ENCODE results near the gene UBE2I.

DNA sequence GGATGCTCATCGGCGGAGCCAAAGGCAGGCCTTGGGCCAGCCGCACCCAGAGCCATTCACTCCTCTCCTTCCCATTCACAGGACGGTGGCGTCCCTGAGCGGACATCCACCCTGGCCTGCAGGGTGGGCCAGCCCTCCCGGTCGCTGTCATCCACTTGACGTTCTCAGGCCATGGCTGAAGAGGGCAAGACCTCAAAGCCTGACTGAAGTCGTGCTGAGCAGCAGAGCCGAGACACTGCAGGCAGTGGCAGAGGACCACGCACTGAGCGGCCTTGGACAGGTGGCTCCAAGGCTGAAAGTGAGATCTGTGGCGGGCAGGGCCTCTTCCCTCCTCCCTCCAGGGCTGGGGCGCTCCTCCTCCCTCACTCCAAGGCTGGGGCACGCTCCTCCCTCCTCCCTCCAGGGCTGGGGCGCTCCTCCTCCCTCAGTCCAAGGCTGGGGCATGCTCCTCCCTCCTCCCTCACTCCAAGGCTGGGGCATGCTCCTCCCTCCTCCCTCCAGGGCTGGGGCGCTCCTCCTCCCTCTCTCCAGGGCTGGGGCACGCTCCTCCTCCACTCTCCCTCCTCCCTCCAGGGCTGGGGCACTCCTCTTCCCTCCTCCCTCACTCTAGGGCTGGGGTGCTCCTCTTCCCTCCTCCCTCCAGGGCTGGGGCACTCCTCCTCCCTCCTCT lies 66.4 kb downstream of the UBE2I start:
- TF ChIP-seq CTCF (IDR thresholded peaks at IDR 0.05; ENCODE audit: insufficient read depth, low read length, poor library complexity, severe bottlenecking) = no peak
- no peak for TF ChIP-seq EZH2phosphoT487 (conservative IDR thresholded peaks at IDR 0.05; ENCODE audit: low read length)

Data from SU-DHL-6 (cell line).